ENCODE results near the gene ADGRF4.

Gene ADGRF4

GRCh38 chr6:47698342-47698787 is at the start of gene ADGRF4:
Gene ADGRF4, plus strand, starts transcription at chr6:47698580. Its CDS starts 8,666 bp downstream, at chr6:47707246.
- DNase-seq (ENCODE audit: low read depth), result peak; percentile 74

- no peak for DNase-seq (ENCODE audit: low read depth)
Measured at GRCh38 chr6:47650553-47651432, 47.6 kb upstream of the ADGRF4 start.

- DNase-seq (ENCODE audit: low read depth), result peak; percentile 69
Measured at GRCh38 chr6:47651505-47651944, 46.9 kb upstream of the ADGRF4 start.

GRCh38 chr6:47653706-47654105 is 44.7 kb upstream of the ADGRF4 start:
- DNase-seq (ENCODE audit: low read depth), result no peak

GRCh38 chr6:47654255-47654654 is 44.1 kb upstream of the ADGRF4 start:
- DNase-seq (ENCODE audit: low read depth), result peak; percentile 28

- DNase-seq (ENCODE audit: low read depth), result peak; percentile 68
Measured at GRCh38 chr6:47655719-47656595, 42.4 kb upstream of the ADGRF4 start.

GRCh38 chr6:47661960-47662359 is 36.4 kb upstream of the ADGRF4 start:
- DNase-seq (ENCODE audit: low read depth), result no peak

- DNase-seq (ENCODE audit: low read depth), result no peak
Measured at GRCh38 chr6:47663462-47664216, 34.7 kb upstream of the ADGRF4 start.

GRCh38 chr6:47665112-47665511 is 33.3 kb upstream of the ADGRF4 start:
- DNase-seq (ENCODE audit: low read depth), result no peak

GRCh38 chr6:47669684-47670513 is 28.5 kb upstream of the ADGRF4 start:
- peak; percentile 3 for DNase-seq (ENCODE audit: low read depth)

- no peak for DNase-seq (ENCODE audit: low read depth)
Measured at GRCh38 chr6:47670851-47671250, 27.5 kb upstream of the ADGRF4 start.

- no peak for DNase-seq (ENCODE audit: low read depth)
Measured at GRCh38 chr6:47671777-47672176, 26.6 kb upstream of the ADGRF4 start.

- DNase-seq (ENCODE audit: low read depth), result peak; percentile 20
Measured at GRCh38 chr6:47672816-47673215, 25.6 kb upstream of the ADGRF4 start.

GRCh38 chr6:47674673-47675072 is 23.7 kb upstream of the ADGRF4 start:
- no peak for DNase-seq (ENCODE audit: low read depth)

GRCh38 chr6:47677381-47678100 is 20.8 kb upstream of the ADGRF4 start:
- no peak for DNase-seq (ENCODE audit: low read depth)

- no peak for DNase-seq (ENCODE audit: low read depth)
Measured at GRCh38 chr6:47678739-47679138, 19.6 kb upstream of the ADGRF4 start.

- DNase-seq (ENCODE audit: low read depth), result no peak
Measured at GRCh38 chr6:47679322-47679906, 19.0 kb upstream of the ADGRF4 start.

- DNase-seq (ENCODE audit: low read depth), result no peak
Measured at GRCh38 chr6:47680051-47680450, 18.3 kb upstream of the ADGRF4 start.

GRCh38 chr6:47680724-47681123 is 17.7 kb upstream of the ADGRF4 start:
- no peak for DNase-seq (ENCODE audit: low read depth)
